ENCODE results near the gene GLIS1.

The GLIS1 gene

DNA sequence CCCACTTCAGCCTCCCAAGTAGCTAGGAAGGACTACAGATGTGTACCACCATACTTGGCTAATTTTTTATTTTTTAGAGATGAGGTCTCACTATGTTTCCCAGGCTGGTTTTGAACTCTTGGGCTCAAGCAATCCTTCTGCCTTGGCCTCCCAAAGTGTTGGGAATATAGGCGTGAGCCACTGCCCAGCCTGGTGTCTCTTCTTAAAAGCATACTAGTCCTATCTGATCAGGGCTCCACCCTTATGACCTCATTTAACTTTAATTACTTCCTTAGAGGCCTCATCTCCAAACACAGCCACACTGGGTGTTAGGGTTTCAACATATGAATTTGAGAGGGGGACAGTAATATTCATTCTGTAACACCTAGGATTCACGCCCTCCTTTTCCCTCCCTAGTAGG is 130.9 kb downstream of the GLIS1 start:
- peak; percentile 15 for DNase-seq

DNA sequence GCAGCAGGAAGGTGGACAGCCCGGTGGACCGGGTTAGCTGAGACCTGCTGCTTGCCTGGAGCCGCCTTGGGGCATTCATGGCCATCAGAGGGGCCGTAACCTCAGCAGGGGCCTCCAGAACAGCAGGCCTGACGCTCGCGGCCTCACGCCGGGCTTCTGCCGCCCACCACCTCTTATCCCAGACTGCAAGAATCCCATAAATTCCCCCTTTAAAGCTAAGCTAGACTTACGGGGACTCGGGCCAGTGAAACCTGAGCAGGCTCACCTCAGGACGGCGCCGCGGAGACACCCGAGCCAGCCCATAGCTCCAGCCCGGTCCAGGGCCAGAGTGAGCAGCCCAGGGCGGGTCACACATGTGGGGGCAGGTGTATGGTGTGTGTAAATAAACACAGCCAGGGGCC is 132.3 kb downstream of the GLIS1 start:
- DNase-seq, result no peak

DNA sequence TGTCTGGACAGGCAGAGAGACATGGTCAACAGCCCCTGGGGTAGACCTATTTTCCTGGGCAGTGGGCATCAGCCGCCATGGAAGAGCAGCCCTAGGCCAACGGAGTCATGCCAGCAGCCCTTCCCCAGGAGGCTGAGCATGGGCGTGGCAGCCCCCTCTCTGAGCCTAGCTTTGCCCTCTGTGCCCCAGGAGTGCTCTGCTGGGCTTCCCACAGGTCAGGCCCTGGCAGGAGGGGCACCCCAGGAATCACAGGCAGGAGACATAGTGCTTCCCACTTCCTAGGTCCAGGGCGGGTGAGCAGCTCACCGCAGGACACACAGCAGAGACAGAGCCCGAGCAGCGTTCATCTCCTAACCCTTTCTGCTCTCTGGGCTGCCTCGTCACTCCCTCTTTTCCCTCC is 132.8 kb downstream of the GLIS1 start:
- DNase-seq, result no peak

DNA sequence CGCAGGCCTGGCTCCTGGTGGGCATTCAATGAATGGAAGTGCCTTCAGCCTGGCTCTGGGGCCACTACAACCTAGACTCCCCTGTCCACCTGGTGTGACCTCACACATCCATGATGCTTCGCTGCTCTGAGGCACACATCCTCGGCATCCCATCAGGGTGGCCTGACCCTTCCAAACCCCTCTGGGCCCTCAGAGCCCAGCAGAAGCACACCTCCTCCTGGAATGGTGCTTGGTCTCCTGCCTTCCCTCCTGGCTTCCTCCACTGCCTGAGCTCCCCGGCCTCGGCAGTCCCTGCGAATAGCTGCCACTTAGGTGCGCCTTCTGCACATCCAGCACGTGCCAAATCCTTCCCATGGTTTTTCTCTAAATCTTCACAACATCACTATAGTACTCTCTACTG is 133.8 kb downstream of the GLIS1 start:
- DNase-seq, result no peak

DNA sequence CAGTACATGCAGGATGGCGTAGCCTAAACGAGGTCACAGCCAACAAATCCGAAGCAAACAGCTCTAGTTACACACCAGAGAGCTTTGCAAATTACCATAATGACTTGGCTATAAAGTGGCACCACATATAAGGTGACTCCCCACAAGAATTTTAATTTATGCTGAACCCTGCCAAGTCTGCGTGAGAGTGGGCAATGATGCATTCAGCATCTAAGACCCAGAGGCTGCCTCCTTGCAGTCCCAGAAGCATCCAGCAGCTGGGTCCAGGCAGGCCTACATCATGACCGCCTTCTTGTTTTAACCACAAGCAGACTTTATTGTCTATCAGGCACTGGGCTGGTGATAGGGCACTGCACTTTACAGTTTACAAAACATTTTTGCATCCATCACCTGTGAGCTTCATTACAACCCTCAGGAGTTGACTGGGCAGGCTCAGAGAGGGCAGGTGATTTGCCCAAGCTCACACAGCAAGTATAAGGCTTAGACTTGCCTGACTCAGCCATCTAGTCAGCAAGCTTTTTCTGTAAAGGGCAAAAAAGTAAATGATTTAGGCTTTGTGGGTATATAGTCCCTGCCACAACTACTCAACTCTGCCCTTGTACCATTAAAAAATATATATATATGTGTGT is 134.6 kb downstream of the GLIS1 start:
- DNase-seq, result no peak

DNA sequence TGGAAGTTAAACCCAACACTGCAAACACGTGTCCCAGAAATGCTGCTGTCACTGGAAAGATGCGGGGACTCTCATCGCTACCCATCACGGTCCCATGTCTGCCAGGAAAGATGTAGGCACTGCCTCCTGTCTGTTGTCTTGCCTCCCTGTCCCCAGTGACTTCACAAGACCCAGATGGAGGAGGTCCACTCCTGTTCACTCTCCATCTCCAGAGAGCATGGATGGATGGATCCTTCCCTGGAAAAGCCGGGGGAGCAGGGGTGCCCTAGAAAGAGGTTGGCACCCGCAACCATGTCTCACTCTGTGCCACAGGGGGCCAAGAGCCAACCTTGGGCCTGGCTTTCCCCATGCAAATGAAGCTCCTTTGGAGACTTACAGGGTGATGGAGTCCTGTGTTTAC is 135.5 kb downstream of the GLIS1 start:
- DNase-seq, result no peak

DNA sequence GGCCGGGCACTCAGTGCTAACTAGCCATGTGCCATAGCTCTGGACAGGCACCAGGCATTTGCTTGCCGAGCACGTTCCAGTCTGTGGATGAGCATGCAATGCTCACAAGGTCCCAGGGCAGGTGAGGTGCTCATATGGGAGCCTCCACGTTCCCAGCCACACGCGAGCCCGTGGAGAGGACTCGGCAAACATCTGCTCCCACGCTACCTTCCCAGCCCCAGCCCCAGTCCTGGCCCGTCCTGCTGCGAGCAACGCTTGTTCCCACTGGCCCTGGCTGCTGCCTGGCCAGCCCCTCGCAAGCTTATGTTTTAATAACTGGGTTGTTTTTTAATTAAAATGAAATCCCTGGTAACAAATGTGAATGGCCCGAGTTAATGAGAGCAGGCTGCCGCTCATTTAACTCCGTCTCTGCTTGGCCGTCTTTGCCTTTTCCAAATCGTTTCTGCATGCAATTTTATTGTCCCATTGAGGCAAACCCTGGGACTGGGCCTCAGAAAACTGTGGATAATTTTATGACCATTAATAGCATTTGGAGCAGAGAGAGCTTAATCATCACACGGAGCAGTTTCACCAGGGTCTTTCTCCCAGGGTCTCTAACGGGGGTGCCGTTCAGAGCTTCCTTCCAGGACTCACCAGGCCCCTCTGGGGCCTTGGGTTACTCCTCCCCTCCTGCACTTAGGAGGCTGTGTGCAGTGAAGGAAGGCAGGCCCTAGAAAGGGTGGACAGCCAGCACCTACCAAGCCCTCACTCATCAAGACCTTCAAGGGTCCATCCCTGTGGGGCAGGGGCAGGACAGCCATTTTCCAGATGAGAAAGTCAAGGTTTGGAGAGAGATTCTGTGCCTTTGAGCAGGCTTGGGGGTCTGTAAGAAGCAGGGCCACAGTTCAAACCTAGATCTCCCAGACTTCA is 136.8 kb downstream of the GLIS1 start:
- no peak for DNase-seq

DNA sequence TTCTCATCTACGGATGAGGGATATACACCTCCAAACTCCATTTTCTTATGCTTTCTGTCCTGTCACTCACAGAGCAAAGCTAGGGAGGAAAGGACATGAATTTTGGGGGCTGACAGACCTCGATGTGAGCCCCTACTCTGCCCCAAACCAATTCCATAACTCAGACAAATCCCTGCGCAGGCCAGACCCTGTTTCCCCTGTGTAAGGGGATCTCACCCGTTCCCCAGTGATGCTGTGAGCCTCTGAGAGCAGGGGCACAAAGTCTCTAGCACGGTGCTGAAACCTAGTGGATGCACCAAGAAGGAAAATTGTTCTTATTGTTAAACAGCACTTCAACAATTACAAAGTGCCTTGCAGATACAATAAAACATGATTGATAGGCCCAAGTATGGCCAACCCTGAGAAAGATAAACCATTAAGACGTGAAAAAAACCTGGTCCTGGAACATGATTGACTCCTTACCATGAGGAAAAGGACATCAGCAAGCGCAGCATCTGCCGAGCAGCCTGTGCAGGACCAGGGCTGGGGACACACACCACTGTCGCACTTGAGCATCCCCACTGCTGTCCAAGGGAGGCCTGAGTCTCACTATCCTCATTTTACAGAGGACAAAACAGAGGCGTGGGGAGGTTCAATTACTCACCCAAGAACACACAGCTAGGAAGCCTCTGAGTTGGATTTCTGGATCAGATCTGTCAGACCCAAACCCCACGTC is 137.8 kb downstream of the GLIS1 start:
- no peak for DNase-seq

DNA sequence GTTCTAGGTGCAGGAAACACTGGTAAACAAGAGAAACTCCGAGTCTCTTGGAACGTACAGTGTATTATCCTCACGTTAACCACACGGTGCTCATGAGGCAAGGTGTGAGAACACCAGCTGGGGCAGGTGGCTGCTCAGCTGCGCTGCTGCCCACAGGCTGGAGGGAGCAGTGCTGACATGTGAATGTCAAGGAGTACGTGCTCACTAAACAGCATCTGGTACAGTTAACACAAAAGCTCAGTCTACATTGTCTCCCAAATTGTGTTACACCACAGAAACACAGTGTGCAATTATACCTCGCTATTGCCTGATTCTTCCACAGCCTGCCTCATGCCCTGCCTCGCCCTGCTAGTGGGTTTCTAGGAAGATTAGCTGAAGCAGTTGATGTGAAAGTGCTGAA is 138.4 kb downstream of the GLIS1 start:
- no peak for DNase-seq

DNA sequence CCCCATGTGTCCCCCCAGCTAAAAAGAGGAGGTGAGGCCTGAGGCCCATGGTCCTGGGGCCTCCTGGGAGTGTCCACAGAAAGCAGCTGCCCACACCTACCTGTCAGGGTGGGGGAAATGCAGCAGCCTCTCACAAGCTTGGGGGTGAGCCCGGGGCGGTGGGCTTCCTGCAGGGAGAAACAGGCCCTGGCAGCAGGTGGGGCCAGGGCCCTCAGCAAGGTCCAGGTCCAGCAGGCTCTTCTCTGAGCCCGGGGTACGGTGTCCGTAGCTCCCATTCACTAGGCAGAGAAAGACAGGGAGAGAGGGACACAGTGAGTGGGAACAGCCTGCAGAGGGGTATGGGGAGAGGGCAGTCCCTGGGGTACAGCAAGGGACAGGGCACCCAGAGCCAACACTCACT is 139.0 kb downstream of the GLIS1 start:
- DNase-seq, result no peak

DNA sequence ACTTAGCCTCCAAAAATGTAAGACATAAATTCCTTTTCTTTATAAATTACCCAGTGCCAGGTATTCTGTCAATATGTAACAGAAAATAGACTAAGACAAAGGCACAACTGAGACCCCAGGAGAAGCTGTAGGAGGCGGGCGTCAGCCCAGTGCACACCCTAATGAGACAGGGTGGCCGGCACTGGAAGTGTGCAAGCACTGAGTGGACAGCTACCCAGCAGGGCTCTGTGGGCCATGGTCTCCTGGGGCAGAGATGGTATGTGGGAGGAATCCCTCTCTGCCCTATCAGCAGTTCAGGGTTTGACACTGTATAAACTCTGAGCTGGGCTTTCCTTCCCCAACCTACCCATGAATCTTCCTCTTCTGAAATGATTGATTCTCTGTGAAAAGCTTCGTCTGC is 139.5 kb downstream of the GLIS1 start:
- no peak for DNase-seq

DNA sequence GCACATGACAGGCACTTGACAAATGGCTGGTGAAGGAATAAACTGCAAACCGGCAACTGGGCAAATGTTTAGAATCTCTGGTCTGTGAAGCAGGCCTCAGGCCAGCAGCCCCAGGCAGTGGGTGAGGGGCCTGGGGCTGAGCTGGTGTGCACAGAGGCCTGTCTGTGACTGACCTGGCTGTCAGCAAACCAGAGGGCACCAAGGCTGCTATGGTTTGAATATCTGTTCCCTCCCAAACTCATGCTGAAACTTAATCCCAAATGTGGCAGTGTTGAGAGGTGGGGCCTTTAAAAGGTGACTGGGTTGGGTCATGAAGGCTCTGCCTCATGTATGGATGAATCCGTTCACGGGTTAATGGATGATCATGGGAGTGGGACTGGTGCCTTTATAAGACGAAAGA is 140.0 kb downstream of the GLIS1 start:
- DNase-seq, result no peak

DNA sequence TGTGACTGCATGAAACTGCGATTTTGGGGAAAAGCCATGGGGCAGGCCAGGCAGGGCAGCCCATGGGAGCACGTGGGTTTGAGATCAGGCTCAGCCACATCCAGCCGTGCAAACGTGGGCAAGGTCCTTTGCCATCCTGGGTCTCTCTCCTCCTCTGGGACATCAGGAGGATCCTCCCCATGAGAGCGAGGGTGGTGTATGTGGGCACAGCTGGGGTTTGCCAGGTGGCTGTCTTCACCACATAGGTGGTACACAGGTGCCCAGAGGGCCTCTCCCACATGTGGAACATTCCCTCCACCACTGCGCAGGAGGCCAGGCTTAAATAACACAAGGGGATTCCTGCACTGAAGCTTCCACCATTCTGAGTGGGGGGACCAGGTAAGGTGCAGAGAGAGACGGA is 143.1 kb downstream of the GLIS1 start:
- DNase-seq, result no peak

DNA sequence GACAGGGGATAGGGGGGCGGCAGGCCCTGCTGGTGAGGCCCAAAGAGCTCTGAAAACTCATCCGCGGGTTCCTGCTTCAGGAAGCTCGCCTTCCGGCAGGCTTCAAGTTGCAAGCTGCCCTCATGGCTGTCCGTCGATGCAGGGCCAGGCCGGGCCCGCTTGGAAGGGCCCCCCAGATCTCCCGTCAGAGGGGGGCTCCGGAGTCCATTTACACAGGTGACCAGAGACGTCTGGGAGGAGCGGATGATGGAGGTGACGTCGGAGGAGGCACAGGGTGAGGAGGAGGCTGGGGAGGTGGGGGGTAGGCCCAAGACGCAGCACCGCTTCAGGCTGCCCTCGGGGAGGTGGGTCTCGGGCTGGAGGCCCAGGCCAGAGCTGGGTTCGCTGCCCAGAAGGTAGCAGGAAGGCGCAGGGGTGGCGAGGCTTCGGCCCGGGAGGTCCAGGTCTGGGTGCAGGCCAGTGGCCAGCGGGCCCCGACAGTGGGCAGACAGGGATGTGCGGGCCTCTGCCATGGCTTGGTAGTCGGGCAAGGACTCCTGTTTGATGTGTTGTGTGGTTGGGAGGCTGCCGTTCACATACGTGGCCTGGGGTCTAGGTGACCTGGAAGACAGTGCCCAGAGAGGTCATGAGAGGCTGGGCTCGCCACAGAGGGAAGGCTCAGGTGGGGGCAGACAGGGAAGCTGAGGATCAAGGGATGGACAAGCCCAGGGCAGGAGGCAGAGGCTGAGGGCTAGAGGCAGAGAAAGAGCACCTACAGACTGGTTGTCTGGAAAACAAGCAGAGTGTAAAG is 144.4 kb downstream of the GLIS1 start:
- DNase-seq, result no peak

DNA sequence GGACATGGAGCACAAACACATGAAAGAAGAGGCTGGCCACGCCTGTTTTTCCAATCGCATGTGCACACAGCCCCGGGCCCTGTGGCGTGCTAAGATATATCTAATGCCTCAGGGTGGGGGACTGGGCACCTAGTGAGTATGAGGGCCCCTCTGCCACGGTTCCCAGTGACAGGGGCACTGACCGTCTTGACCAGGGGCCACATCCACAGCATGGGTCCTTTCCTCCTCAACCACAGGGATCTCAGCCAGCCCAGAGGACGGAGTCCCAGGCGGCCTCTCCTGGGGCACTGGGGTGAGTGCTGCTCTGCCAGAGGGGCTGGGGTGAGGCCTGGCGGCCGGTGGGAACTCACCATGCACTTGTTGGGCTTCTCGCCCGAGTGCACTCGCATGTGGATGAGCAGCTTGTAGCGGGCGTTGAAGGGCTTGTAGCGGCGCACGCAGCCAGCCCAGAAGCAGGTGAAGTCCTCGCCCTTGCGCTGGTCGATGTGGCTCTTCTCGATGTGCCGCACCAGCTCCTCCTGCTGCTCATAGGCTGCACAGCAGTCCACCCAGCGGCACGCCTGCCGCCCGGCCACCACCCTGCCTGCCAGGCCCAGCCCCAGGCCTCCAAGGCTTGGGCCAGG is 145.1 kb downstream of the GLIS1 start:
- peak; percentile 10 for DNase-seq

DNA sequence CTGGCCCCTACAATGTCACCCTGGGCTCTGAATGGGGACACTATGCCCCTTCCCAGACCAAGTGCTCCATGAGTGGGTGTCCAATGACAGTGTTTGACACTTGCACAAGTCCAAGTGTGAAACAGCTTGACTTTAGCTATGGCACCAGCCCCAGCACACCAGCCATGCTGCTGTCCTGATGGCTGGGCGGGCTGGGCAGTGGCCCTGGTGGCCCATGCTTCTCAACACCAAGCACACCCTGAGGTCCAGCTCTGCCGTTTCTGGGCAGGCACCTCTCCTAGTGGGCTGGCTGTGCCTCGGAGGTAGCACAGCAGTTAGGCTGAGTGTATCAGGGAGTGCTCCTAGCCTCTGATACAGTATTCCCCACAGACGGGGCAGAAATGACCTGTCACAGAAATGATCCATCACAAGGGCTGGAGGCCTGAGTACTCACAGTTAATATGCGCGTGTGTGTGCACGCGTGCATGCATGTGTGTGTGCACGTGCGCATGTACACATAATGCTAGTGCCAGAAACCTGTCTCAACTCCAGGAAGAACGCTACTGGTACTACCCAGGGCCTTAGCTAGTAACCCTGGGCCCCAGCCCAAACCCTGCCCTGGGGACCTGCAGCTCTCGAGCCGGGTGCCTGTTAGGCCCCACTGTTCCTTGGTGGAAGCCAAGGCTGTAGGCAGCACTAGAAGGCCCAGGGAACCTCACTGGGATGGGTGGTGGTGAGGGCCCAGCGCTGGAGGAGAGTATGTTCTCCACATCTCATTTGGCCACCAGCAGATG is 145.8 kb downstream of the GLIS1 start:
- no peak for DNase-seq

DNA sequence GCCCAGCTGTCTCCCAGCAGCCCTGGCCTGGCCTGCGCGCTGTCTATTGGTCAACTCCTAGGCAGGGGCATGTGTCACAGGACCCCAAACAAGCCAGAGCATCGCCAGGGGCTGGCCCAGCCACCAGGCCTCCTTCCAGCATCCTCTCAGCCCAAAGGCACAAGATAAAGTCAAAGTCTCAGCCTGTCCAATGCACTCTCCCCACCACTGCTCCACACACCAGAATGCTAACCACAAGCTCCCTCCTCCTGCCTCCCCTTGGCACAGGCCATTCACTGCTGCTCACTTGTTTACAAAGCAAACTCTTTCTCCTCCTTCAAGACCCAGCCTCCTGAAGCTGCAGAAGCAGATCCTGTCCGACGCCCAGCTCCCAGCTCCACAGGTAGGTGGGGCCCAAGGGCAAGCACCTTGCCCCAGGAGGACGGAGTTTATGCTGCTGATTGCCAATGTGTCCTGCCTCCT is 146.4 kb downstream of the GLIS1 start:
- no peak for DNase-seq

DNA sequence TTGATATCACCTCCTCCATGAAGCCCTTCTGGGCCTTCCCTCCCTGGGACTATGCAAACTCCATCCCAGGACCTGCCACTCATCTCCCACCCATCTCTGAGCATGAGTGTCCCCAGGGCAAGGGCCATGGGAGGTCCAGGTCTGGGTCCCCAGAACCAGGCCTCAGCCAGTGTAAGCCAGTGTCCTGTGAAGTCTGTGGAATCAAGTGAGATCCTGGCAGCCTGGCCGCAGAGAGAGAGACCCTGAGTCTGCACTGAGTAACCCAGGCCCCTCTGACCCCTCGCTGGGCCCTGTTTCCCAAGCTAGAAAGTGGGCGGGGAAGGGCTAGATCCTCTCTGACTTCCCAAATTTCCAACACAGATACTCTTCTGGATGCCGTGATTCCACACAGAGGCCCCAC is 147.0 kb downstream of the GLIS1 start:
- DNase-seq, result no peak

DNA sequence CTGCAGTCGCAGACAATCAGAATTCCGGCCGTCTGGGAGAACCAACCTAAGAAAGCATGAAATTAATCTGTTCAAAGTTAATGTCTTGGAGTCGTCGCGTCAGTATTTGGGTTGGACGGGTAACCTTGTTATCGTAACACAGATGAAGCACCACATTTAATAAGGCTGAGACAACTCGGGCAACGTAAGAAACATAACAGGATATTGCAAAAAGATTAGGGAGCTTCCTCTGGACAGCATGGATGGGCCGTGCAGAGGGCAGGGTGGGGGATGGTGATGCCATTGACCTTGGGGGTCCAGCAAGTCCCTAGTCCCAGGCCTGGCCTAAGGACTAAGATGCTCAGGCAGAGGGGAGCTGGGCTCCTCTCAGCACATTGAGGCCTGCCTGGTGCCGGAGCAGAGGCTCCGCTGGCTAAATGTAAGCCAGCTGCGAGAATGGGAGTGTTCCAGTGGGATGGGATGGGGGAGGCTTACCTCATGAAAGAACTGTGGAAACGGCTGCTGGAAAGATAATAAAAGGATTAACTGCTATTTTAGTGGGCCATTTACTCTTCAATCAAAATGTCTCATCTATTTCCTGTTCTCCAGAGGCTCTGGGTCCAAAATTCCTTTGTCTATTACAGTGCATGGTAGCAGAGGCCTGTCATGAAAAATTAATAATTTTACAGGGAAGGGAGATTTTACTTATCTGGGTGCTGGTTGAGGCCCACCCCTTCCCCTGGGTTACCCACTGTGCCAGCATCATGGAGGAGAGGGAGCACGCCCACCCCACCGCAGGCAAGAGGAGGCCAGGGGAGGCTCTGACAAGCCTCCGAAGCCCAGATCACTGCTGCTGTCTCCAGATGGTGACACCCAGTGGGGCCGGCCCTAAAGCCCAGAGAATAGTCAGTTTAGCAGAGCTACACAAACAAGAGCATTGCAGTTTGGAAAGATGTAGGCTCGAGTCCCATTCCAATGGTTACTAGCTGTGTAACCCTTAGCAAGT is 148.1 kb downstream of the GLIS1 start:
- DNase-seq, result no peak

DNA sequence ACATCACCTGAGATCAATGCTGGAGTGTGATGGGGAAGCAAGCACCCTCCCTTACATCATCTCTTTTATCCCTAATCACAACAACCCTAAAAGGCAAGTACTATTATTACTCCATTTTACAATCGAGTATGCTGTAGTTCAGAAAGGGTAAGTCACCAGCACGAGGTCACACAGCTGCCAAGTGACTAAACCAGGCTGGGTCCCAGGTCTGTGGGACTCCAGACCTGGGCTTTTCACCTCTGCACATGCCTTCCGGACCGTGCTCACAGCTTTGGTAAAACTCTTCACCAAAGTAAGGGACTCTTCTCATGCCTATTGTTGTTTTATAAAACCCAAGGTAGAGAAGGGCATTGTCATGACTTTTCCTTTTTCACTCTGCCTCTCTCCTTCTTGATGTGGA is 148.9 kb downstream of the GLIS1 start:
- DNase-seq, result no peak
